CD14-positive monocyte (primary cell): ENCODE measurements around the gene NLRP3. TPM values are rescaled to one million over a fixed set of nuclear protein-coding genes. Genes with fewer than 3 reads are reported as not detected.

Experiments used
- DNase-seq, 3 donors: peaks; one replicate each; pipeline ENCODE4 v3.0.0-alpha.2; 2011 to 2022
- H2AFZ ChIP-seq: 2 replicates; pipeline ENCODE4 v1.6.0; 2012; ENCODE audit warnings: mild to moderate bottlenecking, low read depth, low read length, inconsistent platforms; ENCODE audit not compliant: insufficient read depth, poor library complexity, severe bottlenecking
- H3K27ac ChIP-seq, 2 donors: 1 replicate in 1 of 2; 2 replicates in 1 of 2; pipeline ENCODE4 v1.5.1; 2012 to 2013; ENCODE audit warnings: low read length in 2 of 2, control low read depth in 1 of 2, inconsistent platforms in 1 of 2, low read depth in 1 of 2, mild to moderate bottlenecking in 1 of 2
- H3K27me3 ChIP-seq, 2 donors: one replicate each; pipeline versions ENCODE4 v1.6.0 to v1.6.1; 2011 to 2013; ENCODE audit warnings: low read length in 2 of 2; ENCODE audit not compliant: control insufficient read depth in 2 of 2, insufficient read depth in 2 of 2
- H3K36me3 ChIP-seq, 2 donors: replicated peaks in 1 of 2; 1 replicate in 1 of 2; 2 replicates in 1 of 2; pipeline versions ENCODE4 v1.5.1 to v1.6.1; 2012 to 2013; ENCODE audit warnings: low read length in 2 of 2, control low read depth in 1 of 2, inconsistent platforms in 1 of 2, mild to moderate bottlenecking in 1 of 2; ENCODE audit not compliant: insufficient read depth in 2 of 2, control insufficient read depth in 1 of 2
- H3K4me1 ChIP-seq, 2 donors: 1 replicate in 1 of 2; 2 replicates in 1 of 2; pipeline versions ENCODE4 v1.5.1 to v1.6.1; 2012 to 2013; ENCODE audit warnings: low read length in 2 of 2, control low read depth in 1 of 2, inconsistent platforms in 1 of 2, mild to moderate bottlenecking in 1 of 2, moderate library complexity in 1 of 2; ENCODE audit not compliant: insufficient read depth in 2 of 2, control insufficient read depth in 1 of 2
- H3K4me2 ChIP-seq: replicated peaks from 2 replicates; pipeline ENCODE3; 2012; ENCODE audit warnings: low read length, moderate library complexity, mild to moderate bottlenecking; ENCODE audit not compliant: poor library complexity, severe bottlenecking; ENCODE audit errors: extremely low read depth
- H3K4me3 ChIP-seq, 3 experiments: fragments of 200-600 bp in 1 of 3; sonication (generic) in 1 of 3; replicated peaks in 1 of 3; 1 replicate in 2 of 3; 2 replicates in 1 of 3; pipeline ENCODE4 v1.5.1; 2011 to 2013; ENCODE audit warnings: low read length in 3 of 3, mild to moderate bottlenecking in 3 of 3, control low read depth in 2 of 3, low read depth in 2 of 3, inconsistent platforms in 1 of 3, moderate library complexity in 1 of 3
- H3K79me2 ChIP-seq: 2 replicates; pipeline ENCODE4 v1.6.0; 2012; ENCODE audit warnings: mild to moderate bottlenecking, control low read depth, inconsistent platforms, low read length, moderate library complexity; ENCODE audit not compliant: insufficient read depth
- H3K9ac ChIP-seq: 2 replicates; pipeline ENCODE4 v1.6.0; 2017; ENCODE audit warnings: low read length, mild to moderate bottlenecking; ENCODE audit not compliant: insufficient read depth, poor library complexity, severe bottlenecking
- H3K9me3 ChIP-seq, 2 donors: replicated peaks in 1 of 2; 1 replicate in 1 of 2; 2 replicates in 1 of 2; pipeline versions ENCODE4 v1.5.1 to v1.6.1; 2012 to 2013; ENCODE audit warnings: low read length in 2 of 2, control low read depth in 1 of 2; ENCODE audit not compliant: control insufficient read depth in 1 of 2, insufficient read depth in 1 of 2
- H4K20me1 ChIP-seq: 2 replicates; pipeline ENCODE4 v1.6.0; 2012; ENCODE audit warnings: mild to moderate bottlenecking, low read length, control low read depth, moderate library complexity; ENCODE audit not compliant: insufficient read depth
- H3K27ac Mint-ChIP-seq, 7 donors: one replicate each; pipeline ENCODE4 v1.8.0; 2020; ENCODE audit warnings: mild to moderate bottlenecking in 7 of 7, mixed read lengths in 7 of 7, moderate library complexity in 6 of 7, inconsistent platforms in 2 of 7
- H3K27me3 Mint-ChIP-seq, 3 donors: one replicate each; pipeline ENCODE4 v1.8.0; 2021 to 2022; ENCODE audit warnings: low read depth in 3 of 3, mild to moderate bottlenecking in 3 of 3, mixed read lengths in 3 of 3, moderate library complexity in 3 of 3, inconsistent platforms in 1 of 3
- H3K36me3 Mint-ChIP-seq, 2 donors: one replicate each; pipeline ENCODE4 v1.8.0; 2020; ENCODE audit warnings: mixed read lengths in 2 of 2, inconsistent platforms in 1 of 2, mild to moderate bottlenecking in 1 of 2
- H3K4me1 Mint-ChIP-seq: one replicate; pipeline ENCODE4 v1.8.0; 2020; ENCODE audit warnings: mild to moderate bottlenecking, mixed read lengths
- H3K4me3 Mint-ChIP-seq, 2 donors: one replicate each; pipeline ENCODE4 v1.8.0; 2020; ENCODE audit warnings: mild to moderate bottlenecking in 2 of 2, mixed read lengths in 2 of 2, moderate library complexity in 1 of 2
- H3K9me3 Mint-ChIP-seq, 7 donors: one replicate each; pipeline ENCODE4 v1.8.0; 2020 to 2022; ENCODE audit warnings: mixed read lengths in 7 of 7, mild to moderate bottlenecking in 6 of 7, moderate library complexity in 6 of 7, inconsistent platforms in 2 of 7
- WGBS: methylation state at CpG from one replicate; pipeline ENCODE4 v1.1.5; 2013; ENCODE audit warnings: missing lambda C conversion rate; ENCODE audit not compliant: insufficient coverage; 5-methylcytosine and 5-hydroxymethylcytosine counted together
- intact Hi-C, 2 donors: fragments of 100-400 bp; cut with micrococcal nuclease; formaldehyde crosslinking; loops; one replicate each; pipeline versions ENCODE4 v1.15.0 to v1.15.1; 2023
- polyA plus RNA-seq, 3 donors: library from polyadenylated mRNA; depleted of rRNA in 1 of 3; unstranded in 2 of 3; stranded (reverse) in 1 of 3; fragments of 300-500 nt in 2 of 3; fragments of >200 nt in 1 of 3; fragmentation: Illumina TruSeq in 2 of 3; gene quantifications; 1 replicate in 2 of 3; 2 replicates in 1 of 3; pipeline ENCODE4 v1.2.3, GENCODE V29; 2012 to 2021
- TF ChIP-seq, protein P1 (sequence below): fragments of 200-600 bp; IDR thresholded peaks from one replicate; pipeline ENCODE4 v1.8.0; 2022; ENCODE audit warnings: antibody characterized with exemption, mild to moderate bottlenecking

Gene NLRP3
- polyA plus RNA-seq, 3 donors, result 56.2 to 400 (median 61.9) TPM

DNA sequence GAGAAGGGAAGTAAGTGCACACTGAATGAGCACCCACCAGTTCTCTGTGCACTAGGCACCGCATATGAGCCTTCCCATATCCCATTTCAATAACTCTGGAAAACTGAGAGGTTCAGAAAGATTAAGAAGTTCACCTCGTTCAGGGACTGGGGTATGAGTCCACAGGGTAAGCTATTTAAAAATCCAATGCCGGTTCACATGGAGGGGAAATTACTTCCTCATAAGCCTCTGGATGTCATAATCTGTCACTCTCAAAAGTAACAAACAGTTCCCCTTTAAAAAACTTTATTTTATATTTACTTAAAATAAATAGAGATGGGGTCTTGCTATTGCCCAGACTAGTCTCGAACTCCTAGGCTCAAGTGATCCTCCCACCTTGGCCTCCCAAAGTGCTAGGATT is 40.0 kb downstream of the NLRP3 start:
- peaks cover 10 to 13% of the 10 kb centered on the region in 2 donors for H3K36me3 ChIP-seq
- H3K4me2 ChIP-seq, result peak overlapping the region; percentile 55
- Mint-ChIP-seq H3K27ac (peak overlapping the region; percentile 55 to 92 (median 88)), H3K4me1 (peaks cover 58% of the 10 kb centered on the region), H3K27me3 (peaks cover 0 to 5% (median 1%) of the 10 kb centered on the region in 3 donors), H3K36me3 (peaks cover 12 to 16% of the 10 kb centered on the region in 2 donors), H3K4me3 (peak overlapping the region in 1 of 2 donors; percentile 46), H3K9me3 (peaks cover 0 to 1% (median 0%) of the 10 kb centered on the region in 7 donors)
- WGBS, result no CpG with 5 or more reads among the region's 4 CpGs
- no peaks in the 10 kb centered on the region for H3K79me2 ChIP-seq
- peak overlapping the region in 1 of 3 experiments; percentile 44 for H3K4me3 ChIP-seq
- H2AFZ ChIP-seq, result no peak overlapping the region
- H3K4me1 ChIP-seq, result peaks cover 42 to 57% of the 10 kb centered on the region in 2 donors
- no peaks in the 10 kb centered on the region for H3K9me3 ChIP-seq
- no peaks in the 10 kb centered on the region for H3K27me3 ChIP-seq
- peaks cover 10% of the 10 kb centered on the region for H4K20me1 ChIP-seq
- TF ChIP-seq, protein P1, sequence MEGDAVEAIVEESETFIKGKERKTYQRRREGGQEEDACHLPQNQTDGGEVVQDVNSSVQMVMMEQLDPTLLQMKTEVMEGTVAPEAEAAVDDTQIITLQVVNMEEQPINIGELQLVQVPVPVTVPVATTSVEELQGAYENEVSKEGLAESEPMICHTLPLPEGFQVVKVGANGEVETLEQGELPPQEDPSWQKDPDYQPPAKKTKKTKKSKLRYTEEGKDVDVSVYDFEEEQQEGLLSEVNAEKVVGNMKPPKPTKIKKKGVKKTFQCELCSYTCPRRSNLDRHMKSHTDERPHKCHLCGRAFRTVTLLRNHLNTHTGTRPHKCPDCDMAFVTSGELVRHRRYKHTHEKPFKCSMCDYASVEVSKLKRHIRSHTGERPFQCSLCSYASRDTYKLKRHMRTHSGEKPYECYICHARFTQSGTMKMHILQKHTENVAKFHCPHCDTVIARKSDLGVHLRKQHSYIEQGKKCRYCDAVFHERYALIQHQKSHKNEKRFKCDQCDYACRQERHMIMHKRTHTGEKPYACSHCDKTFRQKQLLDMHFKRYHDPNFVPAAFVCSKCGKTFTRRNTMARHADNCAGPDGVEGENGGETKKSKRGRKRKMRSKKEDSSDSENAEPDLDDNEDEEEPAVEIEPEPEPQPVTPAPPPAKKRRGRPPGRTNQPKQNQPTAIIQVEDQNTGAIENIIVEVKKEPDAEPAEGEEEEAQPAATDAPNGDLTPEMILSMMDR, result no peak
- H3K27ac ChIP-seq, result peak overlapping the region in 1 of 2 donors; percentile 64
- H3K9ac ChIP-seq, result no peak overlapping the region
- peak; percentile 54 to 77 (median 74) for DNase-seq
- intact Hi-C loops, result no loop called here

DNA sequence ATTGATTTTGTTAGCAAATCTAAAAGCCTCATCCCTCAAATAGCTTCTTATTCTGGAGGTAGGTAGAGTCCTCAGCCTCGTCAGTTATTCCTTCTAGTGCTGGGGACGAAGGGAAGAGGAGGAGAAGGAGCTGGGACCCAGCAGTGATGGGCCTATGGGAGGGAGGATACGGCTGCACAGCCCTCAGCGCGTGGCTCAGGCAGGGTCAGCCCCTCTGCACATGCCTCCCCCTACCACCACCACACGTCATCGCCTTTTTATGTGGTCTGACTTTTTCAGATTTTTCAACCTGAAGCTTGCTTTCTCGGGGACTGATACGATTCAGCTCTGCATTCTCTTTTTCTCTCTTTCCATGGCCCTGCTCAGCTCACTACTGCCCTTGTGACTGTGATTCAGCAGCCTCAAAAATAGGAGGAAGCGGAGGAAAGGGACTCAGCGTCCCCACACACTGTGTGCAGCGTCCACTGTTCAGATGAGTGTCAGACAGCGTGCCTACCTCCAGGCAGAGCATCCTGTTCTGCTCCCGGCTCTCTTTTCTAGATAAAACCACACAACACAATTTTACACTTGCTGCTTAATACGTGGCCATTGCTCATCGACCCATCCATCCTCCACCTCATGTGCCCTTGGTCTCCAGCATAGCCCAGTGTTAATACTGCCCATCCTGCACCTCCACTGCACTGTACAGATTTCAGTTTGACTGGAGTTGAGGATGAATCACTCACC is 41.1 kb downstream of the NLRP3 start:
- H3K27ac ChIP-seq, result peak overlapping the region; percentile 58
- peaks cover 0 to 3% of the 10 kb centered on the region in 2 donors for H3K36me3 ChIP-seq
- TF ChIP-seq, protein P1, result no peak
- no peak overlapping the region for H3K9ac ChIP-seq
- H3K4me2 ChIP-seq, result peak overlapping the region; percentile 8
- H3K27ac Mint-ChIP-seq, result peak overlapping the region; percentile 79 to 93 (median 88)
- H3K27me3 Mint-ChIP-seq, result peaks cover 0 to 5% (median 1%) of the 10 kb centered on the region in 3 donors
- H3K9me3 ChIP-seq, result no peaks in the 10 kb centered on the region
- H3K27me3 ChIP-seq, result no peaks in the 10 kb centered on the region
- H3K4me1 ChIP-seq, result peaks cover 41 to 47% of the 10 kb centered on the region in 2 donors
- peaks cover 48% of the 10 kb centered on the region for H3K4me1 Mint-ChIP-seq
- H3K79me2 ChIP-seq, result no peaks in the 10 kb centered on the region
- peak overlapping the region in 1 of 3 experiments; percentile 1 for H3K4me3 ChIP-seq
- peak overlapping the region; percentile 16 to 71 for H3K4me3 Mint-ChIP-seq
- 18% methylated on average over 11 of the region's 16 CpGs for WGBS
- H3K9me3 Mint-ChIP-seq, result peaks cover 0 to 3% (median 0%) of the 10 kb centered on the region in 7 donors
- H4K20me1 ChIP-seq, result peaks cover 6% of the 10 kb centered on the region
- peaks cover 1 to 5% of the 10 kb centered on the region in 2 donors for H3K36me3 Mint-ChIP-seq
- no peak overlapping the region for H2AFZ ChIP-seq
- intact Hi-C loops, result no loop called here
- peak; percentile 71 to 84 (median 75) for DNase-seq
